Stimulated activated naive CD8-positive, alpha-beta T cell treated with anti-CD3 and anti-CD28 coated beads, Interleukin-15, Interleukin-2, amounts not matched to agents 100 ng/mL and 50 ng/mL, for 24 hours (primary cell): Measurements from ENCODE around the gene GET4.
"Not testable (repeated sequence)": the region's sequence is repeated elsewhere in the genome, so short reads cannot be mapped to it uniquely, and the experiment has no call there.

ENCODE experiments used
- H3K27ac Mint-ChIP-seq: one replicate; pipeline ENCODE4 v1.8.0; 2021; ENCODE audit warnings: mild to moderate bottlenecking, mixed read lengths
- H3K27me3 Mint-ChIP-seq: one replicate; pipeline ENCODE4 v1.8.0; 2021; ENCODE audit warnings: mixed read lengths
- H3K36me3 Mint-ChIP-seq: one replicate; pipeline ENCODE4 v1.8.0; 2021; ENCODE audit warnings: low read depth, mixed read lengths
- H3K4me1 Mint-ChIP-seq: one replicate; pipeline ENCODE4 v1.8.0; 2021; ENCODE audit warnings: low read depth, mixed read lengths
- H3K4me3 Mint-ChIP-seq: one replicate; pipeline ENCODE4 v1.8.0; 2021; ENCODE audit warnings: mild to moderate bottlenecking, mixed read lengths
- H3K9me3 Mint-ChIP-seq: one replicate; pipeline ENCODE4 v1.8.0; 2021; ENCODE audit warnings: mixed read lengths

Gene GET4

GRCh38 chr7:841943-842342, 34.4 kb upstream of the GET4 start:
- peaks cover 60% of the 10 kb centered on the region for H3K36me3 Mint-ChIP-seq
- H3K27me3 Mint-ChIP-seq = no peaks in the 10 kb centered on the region
- H3K27ac Mint-ChIP-seq = no peak overlapping the region
- H3K4me3 Mint-ChIP-seq = no peak overlapping the region
- no peaks in the 10 kb centered on the region for H3K4me1 Mint-ChIP-seq
- no peaks in the 10 kb centered on the region for H3K9me3 Mint-ChIP-seq

GRCh38 chr7:842431-843031, 33.8 kb upstream of the GET4 start:
- Mint-ChIP-seq H3K9me3 (no peaks in the 10 kb centered on the region), H3K4me1 (no peaks in the 10 kb centered on the region), H3K36me3 (peaks cover 57% of the 10 kb centered on the region), H3K27me3 (no peaks in the 10 kb centered on the region), H3K4me3 (no peak overlapping the region), H3K27ac (no peak overlapping the region)

DNA sequence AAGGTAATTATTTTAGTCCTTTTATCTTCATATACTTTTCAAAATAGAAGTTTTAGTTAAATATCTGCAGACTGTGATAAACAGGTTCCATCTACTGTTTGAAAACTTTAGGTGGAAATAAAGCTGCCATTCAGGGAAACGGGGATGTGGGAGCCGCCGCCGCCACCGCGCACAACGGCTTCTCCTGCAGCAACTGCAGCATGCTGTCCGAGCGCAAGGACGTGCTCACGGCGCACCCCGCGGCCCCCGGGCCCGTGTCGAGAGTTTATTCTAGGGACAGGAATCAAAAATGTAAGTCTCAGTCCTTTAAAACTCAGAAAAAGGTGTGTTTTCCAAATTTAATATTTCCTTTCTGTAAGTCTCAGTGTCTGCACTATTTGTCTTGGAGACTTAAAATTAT, 33.1 kb upstream of the GET4 start:
- Mint-ChIP-seq H3K27me3 (no peaks in the 10 kb centered on the region), H3K36me3 (peaks cover 54% of the 10 kb centered on the region), H3K4me3 (no peak overlapping the region), H3K27ac (no peak overlapping the region), H3K9me3 (no peaks in the 10 kb centered on the region), H3K4me1 (no peaks in the 10 kb centered on the region)

GRCh38 chr7:844043-844442, 32.3 kb upstream of the GET4 start:
- Mint-ChIP-seq H3K27ac (no peak overlapping the region), H3K4me3 (no peak overlapping the region), H3K36me3 (peaks cover 52% of the 10 kb centered on the region), H3K27me3 (no peaks in the 10 kb centered on the region), H3K4me1 (no peaks in the 10 kb centered on the region), H3K9me3 (no peaks in the 10 kb centered on the region)

DNA sequence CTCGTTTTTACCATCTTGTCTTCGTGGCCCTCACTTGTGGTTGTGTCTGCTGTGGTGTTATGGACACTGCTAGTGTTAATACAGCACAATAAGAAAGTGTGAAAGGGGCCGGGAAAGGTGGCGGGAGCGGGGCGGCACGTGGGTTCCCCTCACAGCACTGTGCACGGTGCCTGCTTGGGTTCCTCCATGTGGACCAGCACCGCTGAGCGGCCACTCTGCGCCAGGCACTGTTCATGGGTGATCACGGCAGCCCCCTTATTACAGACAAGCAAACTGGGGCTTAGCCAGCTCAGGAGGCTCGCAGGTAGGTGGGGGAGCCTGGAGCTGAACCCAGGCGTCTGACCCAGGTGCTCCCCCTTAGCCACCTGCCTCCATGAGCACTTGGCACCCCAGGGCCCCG, 31.8 kb upstream of the GET4 start:
- no peaks in the 10 kb centered on the region for H3K9me3 Mint-ChIP-seq
- H3K36me3 Mint-ChIP-seq = peaks cover 54% of the 10 kb centered on the region
- H3K27me3 Mint-ChIP-seq = no peaks in the 10 kb centered on the region
- no peak overlapping the region for H3K4me3 Mint-ChIP-seq
- H3K27ac Mint-ChIP-seq = no peak overlapping the region
- H3K4me1 Mint-ChIP-seq = no peaks in the 10 kb centered on the region

- H3K9me3 Mint-ChIP-seq = no peaks in the 10 kb centered on the region
- no peaks in the 10 kb centered on the region for H3K4me1 Mint-ChIP-seq
- H3K27ac Mint-ChIP-seq = no peak overlapping the region
- peaks cover 55% of the 10 kb centered on the region for H3K36me3 Mint-ChIP-seq
- no peaks in the 10 kb centered on the region for H3K27me3 Mint-ChIP-seq
- no peak overlapping the region for H3K4me3 Mint-ChIP-seq
Observed at GRCh38 chr7:845091-845490, 31.3 kb upstream of the GET4 start.

DNA sequence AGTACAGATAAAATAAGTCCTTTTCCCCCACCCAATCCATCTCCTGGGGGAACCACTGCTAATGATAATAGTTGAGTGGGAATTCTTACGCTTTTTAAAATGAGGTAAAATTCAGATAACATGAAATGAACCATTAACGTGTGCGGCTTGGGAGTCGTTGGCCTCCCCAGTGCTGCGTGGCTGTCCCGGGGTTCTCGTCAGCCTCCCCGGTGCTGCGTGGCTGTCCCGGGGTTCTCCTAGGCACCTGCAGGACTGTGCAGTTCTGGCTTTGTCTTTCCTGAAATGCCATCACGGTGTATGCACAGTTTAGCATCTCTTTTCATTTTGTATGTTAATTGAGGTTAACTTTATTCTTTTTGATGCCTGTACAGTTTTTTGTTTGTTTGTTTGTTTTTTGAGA, 30.6 kb upstream of the GET4 start:
- H3K36me3 Mint-ChIP-seq = peaks cover 51% of the 10 kb centered on the region
- H3K4me3 Mint-ChIP-seq = no peak overlapping the region
- H3K27me3 Mint-ChIP-seq = no peaks in the 10 kb centered on the region
- H3K4me1 Mint-ChIP-seq = no peaks in the 10 kb centered on the region
- no peak overlapping the region for H3K27ac Mint-ChIP-seq
- H3K9me3 Mint-ChIP-seq = no peaks in the 10 kb centered on the region

- peaks cover 57% of the 10 kb centered on the region for H3K36me3 Mint-ChIP-seq
- not testable (repeated sequence) for H3K27ac Mint-ChIP-seq, H3K9me3 Mint-ChIP-seq, H3K4me1 Mint-ChIP-seq, H3K4me3 Mint-ChIP-seq, H3K27me3 Mint-ChIP-seq
Observed at GRCh38 chr7:846958-847650, 29.2 kb upstream of the GET4 start.

GRCh38 chr7:847728-848127, 28.6 kb upstream of the GET4 start:
- not testable (repeated sequence) for H3K27me3 Mint-ChIP-seq, H3K4me1 Mint-ChIP-seq, H3K27ac Mint-ChIP-seq, H3K4me3 Mint-ChIP-seq, H3K9me3 Mint-ChIP-seq
- H3K36me3 Mint-ChIP-seq = peaks cover 56% of the 10 kb centered on the region

- Mint-ChIP-seq H3K4me1 (no peaks in the 10 kb centered on the region), H3K27ac (no peak overlapping the region), H3K4me3 (no peak overlapping the region), H3K36me3 (peaks cover 57% of the 10 kb centered on the region), H3K9me3 (no peaks in the 10 kb centered on the region), H3K27me3 (no peaks in the 10 kb centered on the region)
Observed at GRCh38 chr7:849145-849544, 27.2 kb upstream of the GET4 start.

- Mint-ChIP-seq H3K9me3 (no peaks in the 10 kb centered on the region), H3K27me3 (no peaks in the 10 kb centered on the region), H3K4me1 (no peaks in the 10 kb centered on the region), H3K27ac (no peak overlapping the region), H3K36me3 (peaks cover 59% of the 10 kb centered on the region), H3K4me3 (no peak overlapping the region)
Observed at GRCh38 chr7:849781-850180, 26.6 kb upstream of the GET4 start.

GRCh38 chr7:851204-851603, 25.1 kb upstream of the GET4 start:
- peaks cover 53% of the 10 kb centered on the region for H3K36me3 Mint-ChIP-seq
- no peaks in the 10 kb centered on the region for H3K9me3 Mint-ChIP-seq
- H3K4me3 Mint-ChIP-seq = no peak overlapping the region
- H3K27me3 Mint-ChIP-seq = no peaks in the 10 kb centered on the region
- H3K4me1 Mint-ChIP-seq = no peaks in the 10 kb centered on the region
- no peak overlapping the region for H3K27ac Mint-ChIP-seq

- no peak overlapping the region for H3K4me3 Mint-ChIP-seq
- peak overlapping the region; percentile 5 for H3K27ac Mint-ChIP-seq
- H3K27me3 Mint-ChIP-seq = no peaks in the 10 kb centered on the region
- H3K4me1 Mint-ChIP-seq = no peaks in the 10 kb centered on the region
- H3K36me3 Mint-ChIP-seq = peaks cover 62% of the 10 kb centered on the region
- H3K9me3 Mint-ChIP-seq = no peaks in the 10 kb centered on the region
Observed at GRCh38 chr7:853366-854117, 22.8 kb upstream of the GET4 start.

- Mint-ChIP-seq H3K27ac (no peak overlapping the region), H3K4me3 (no peak overlapping the region), H3K36me3 (peaks cover 59% of the 10 kb centered on the region), H3K9me3 (no peaks in the 10 kb centered on the region), H3K4me1 (no peaks in the 10 kb centered on the region), H3K27me3 (no peaks in the 10 kb centered on the region)
Observed at GRCh38 chr7:854118-854775, 22.1 kb upstream of the GET4 start.

- Mint-ChIP-seq H3K4me3 (no peak overlapping the region), H3K27ac (no peak overlapping the region), H3K9me3 (no peaks in the 10 kb centered on the region), H3K4me1 (no peaks in the 10 kb centered on the region), H3K27me3 (no peaks in the 10 kb centered on the region), H3K36me3 (peaks cover 64% of the 10 kb centered on the region)
Observed at GRCh38 chr7:855686-856369, 20.5 kb upstream of the GET4 start.
